Forelimb muscle (tissue), 1 donor: Measurements from ENCODE around the gene TXLNB. TPM values are rescaled to one million over a fixed set of nuclear protein-coding genes. Genes with fewer than 3 reads are reported as not detected.
"Not testable (repeated sequence)": the region's sequence is repeated elsewhere in the genome, so short reads cannot be mapped to it uniquely, and the experiment has no call there.

Source experiments
- DNase-seq: peaks from one replicate; pipeline ENCODE4 v3.0.0-alpha.2; 2013; ENCODE audit warnings: low read depth
- polyA plus RNA-seq: library from polyadenylated mRNA; unstranded; fragments of 120-200 nt; gene quantifications from one replicate; pipeline ENCODE4 v1.2.1, GENCODE V29; 2013; ENCODE audit not compliant: insufficient read length

TXLNB gene
- polyA plus RNA-seq, 1 donor: 137 TPM

GRCh38 chr6:139311831-139312230, 20.0 kb upstream of the TXLNB start:
- no peak for DNase-seq

GRCh38 chr6:139308936-139309603, 17.3 kb upstream of the TXLNB start:
- DNase-seq: no peak

DNA sequence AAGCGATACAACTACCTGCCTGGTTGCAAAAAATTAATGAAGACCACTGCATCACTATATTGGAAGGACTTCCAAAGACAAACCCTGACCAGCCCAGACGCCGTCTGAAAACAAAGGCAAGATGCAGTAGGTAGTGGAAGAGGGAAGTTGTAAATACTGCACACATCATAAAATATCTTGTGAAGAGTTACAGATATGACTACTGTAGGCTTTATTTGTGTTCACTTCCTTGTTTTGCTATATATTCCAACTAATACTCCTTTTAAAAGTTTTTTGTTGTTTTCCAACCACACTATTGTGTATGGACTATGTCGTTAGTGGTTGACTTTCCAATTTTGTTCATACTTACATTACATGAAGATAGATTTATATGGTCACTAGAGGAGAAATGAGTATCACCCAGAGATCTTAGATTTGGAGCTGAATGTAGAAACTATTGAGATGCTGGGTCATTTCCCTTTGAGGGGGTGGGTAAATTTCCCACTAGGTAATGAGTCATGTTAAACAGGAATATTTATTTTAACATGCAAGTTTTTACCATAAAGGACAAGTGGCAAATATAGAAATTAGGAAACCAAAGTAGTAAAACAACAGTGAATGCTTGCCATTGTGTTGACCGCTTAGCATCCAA, 16.6 kb upstream of the TXLNB start:
- DNase-seq: no peak

DNA sequence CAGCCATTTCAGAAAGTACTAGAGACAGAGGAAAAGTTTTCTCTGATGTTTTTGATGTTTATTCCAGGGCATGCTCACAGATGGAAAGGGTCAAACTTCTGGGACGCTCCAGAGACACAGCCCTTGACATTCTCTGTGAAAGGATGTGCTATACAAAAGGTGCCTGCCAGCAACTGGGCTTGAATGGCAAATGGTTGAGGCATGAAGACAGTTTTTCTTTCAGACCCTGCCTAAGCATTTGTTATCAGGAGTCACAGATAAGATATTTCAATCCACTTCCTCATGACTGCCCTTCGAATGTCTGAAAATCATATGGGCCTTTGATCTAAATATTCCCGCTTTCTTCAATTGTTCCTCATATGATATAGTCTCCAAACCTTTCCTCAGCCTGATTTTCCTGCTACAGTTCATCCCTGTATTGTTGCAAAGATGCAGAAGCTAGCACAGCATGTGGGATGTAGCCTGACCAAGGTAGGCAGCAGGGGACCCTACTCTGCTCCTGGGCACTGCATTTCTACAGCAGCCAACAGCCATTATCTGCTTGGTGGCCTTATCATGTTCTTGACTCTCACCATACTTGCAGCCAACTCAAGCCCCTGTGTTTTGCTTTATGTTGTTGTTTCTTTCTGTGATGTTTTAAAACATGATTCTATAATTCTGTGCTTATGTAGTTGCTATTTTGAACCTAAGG, 14.6 kb upstream of the TXLNB start:
- no peak for DNase-seq

GRCh38 chr6:139303185-139303584, 11.4 kb upstream of the TXLNB start:
- DNase-seq: no peak

GRCh38 chr6:139297921-139298320, 6.1 kb upstream of the TXLNB start:
- DNase-seq: no peak

- no peak for DNase-seq
These were observed 5.1 kb upstream of the TXLNB start for GRCh38 chr6:139296927-139297326.

- DNase-seq: no peak
These were observed 4.1 kb upstream of the TXLNB start for GRCh38 chr6:139295901-139296300.

DNA sequence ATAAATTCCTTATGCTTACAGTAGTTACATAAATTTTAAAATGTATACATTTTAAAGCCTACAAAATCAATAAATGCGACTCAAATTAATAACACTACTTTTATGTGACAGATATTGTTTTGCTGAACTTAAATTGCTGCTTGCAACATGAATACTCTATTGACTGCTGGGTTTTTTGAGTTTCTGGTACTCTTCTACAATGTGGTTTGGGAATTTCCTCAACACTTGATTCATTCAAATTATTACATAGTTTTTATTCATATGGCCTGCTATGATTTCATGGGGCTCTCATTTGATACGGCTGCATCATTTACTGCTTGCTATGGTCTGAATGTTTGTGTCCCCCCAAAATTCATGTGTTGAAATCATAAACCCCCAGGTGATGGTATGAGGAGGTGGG, 2.3 kb upstream of the TXLNB start:
- no peak for DNase-seq

DNA sequence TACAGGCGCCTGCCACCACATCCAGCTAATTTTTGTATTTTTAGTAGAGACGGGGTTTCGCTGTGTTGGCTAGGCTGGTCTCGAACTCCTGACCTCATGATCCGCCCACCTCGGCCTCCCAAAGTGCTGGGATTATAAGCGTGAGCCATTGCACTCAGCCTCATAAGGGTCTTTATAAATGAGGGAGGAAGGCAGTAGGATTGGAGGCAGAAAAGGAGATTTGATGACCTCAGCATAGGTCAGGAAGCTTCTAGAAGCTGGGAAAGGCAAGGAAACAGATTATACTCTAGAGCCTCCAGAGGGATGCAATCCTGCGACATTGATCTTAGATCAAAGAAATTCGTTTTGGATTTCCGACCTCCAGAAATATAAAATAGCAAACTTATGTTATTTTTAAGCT, 1.4 kb upstream of the TXLNB start:
- not testable (repeated sequence) for DNase-seq

- DNase-seq: peak; percentile 44
These were observed 949 bp downstream of the TXLNB start for GRCh38 chr6:139290787-139291311.

DNA sequence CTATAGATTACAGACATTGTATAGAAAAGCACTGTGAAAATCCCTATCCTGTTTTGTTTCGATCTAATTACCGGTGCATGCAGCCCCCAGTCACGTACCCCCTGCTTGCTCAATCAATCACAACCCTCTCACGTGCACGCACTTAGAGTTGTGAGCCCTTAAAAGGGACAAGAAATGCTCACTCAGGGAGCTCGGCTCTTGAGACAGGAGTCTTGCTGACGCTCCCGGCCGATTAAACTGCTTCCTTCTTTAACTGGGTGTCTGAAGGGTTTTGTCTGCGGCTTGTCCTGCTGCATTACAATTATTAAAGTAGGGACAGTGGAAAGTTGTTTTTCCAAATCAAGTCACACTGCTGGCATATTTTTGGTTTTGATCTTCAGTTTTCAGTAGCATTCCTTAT, 2.6 kb downstream of the TXLNB start:
- no peak for DNase-seq

GRCh38 chr6:139288496-139289040, 3.2 kb downstream of the TXLNB start:
- DNase-seq: no peak

- DNase-seq: no peak
These were observed 3.9 kb downstream of the TXLNB start for GRCh38 chr6:139287868-139288267.

DNA sequence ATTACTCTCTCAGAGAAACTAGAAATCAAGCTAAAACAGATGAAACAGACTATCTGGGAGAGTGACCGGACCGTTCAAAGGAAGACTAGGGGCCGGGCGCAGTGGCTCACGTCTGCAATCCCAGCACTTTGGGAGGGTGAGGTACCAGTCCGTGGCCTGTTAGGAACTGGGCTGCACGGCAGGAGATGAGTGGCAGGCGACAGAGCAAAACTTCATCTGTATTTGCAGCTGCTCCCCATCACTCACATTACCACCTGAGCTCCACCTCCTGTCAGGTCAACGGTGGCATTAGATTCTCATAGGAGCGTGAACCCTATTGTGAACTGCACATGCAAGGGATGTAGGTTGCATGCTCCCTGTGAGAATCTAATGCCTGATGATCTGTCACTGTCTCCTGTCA, 5.4 kb downstream of the TXLNB start:
- DNase-seq: not testable (repeated sequence)

DNA sequence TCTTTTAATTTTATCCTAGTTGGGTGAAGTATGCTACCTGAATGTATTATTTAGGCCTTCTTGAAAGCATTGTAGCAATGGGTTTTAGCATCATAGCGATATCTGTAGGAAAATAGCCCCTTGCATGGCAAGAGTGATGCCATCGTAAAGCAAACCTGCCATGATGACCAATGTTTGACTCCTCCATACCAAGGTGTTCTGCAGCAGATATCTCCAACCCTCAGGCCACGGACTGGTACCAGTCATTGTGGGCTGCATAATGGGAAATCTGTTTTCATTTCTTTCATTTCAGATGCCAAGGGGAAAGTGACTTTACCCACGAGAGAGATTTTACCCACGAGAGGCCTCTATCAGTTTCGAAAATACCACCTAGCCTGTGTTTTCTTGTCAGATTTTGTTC, 6.2 kb downstream of the TXLNB start:
- no peak for DNase-seq

DNA sequence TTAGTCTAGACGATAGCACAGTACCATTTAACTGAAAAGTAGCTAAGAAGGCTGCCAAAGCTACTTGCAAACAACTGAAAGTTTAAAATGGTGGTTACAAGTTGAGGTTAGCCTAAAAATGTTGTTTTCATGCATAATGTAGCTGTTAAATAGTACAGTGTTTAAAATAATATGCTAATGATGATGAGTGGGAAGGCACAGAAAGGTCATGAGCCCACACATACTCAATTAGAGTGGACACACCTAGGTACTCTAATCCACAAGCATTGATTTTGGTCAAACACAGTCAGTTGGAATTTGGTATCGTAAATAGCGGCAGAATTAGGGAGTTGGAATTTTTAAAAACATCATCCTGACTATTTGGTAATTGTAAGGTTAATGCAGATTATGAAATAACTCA, 7.0 kb downstream of the TXLNB start:
- DNase-seq: no peak

DNA sequence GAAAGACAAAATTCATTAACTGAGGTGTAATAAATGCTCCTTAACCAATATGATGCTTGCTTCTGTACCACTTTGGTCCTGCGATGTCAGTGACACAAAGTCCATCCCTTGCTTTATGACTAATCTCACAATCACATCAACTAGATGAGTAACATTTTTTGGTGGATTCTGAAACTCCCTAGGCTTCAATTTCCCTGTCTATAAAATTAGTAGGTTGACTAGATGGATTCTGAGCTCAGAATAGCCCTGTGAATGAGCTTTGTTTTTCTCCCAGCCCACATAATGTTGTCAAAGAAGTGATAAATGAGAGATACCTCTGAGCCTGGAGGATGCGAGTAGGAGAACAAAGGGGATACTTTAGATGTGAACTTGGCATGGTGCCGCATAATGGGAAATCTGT, 9.1 kb downstream of the TXLNB start:
- DNase-seq: no peak

- no peak for DNase-seq
These were observed 13.6 kb downstream of the TXLNB start for GRCh38 chr6:139278190-139278589.

DNA sequence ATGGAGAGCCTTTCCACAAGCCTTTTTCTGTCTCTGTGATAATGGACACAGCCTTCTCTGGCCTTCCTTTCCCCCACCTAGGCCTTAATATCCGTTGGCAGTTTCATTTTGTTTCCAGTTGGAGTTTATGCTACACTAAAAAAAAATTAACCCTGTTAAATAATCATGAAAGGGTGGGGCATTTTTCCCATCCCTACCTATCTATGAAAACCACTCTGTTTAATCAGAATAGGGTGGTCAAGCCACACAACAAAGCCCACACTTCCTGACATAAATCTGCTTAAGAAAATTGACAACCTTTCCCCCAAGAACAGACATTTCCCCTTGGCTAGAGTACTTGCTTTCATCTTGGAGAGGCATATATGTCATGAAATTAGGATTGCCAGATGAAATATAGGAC, 14.2 kb downstream of the TXLNB start:
- no peak for DNase-seq

DNA sequence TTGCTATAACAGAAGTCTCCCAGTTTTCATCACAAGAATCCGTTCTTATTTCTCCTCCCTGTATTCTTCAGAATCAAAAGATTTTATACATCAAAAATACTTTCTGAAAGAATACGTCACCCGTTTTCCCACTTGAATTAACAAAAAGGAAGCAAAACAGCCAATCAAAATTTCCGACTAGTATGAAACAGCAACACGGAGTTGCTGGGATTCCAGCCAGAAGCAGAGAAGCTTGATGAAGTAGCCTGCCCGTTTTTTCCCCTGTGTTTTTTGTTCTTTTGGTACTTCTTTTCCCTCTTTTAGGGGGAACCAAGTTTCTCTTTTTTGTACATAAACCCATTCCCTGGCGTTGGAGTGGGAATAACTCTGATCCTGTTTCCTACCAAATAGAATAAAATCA, 14.6 kb downstream of the TXLNB start:
- DNase-seq: no peak

DNA sequence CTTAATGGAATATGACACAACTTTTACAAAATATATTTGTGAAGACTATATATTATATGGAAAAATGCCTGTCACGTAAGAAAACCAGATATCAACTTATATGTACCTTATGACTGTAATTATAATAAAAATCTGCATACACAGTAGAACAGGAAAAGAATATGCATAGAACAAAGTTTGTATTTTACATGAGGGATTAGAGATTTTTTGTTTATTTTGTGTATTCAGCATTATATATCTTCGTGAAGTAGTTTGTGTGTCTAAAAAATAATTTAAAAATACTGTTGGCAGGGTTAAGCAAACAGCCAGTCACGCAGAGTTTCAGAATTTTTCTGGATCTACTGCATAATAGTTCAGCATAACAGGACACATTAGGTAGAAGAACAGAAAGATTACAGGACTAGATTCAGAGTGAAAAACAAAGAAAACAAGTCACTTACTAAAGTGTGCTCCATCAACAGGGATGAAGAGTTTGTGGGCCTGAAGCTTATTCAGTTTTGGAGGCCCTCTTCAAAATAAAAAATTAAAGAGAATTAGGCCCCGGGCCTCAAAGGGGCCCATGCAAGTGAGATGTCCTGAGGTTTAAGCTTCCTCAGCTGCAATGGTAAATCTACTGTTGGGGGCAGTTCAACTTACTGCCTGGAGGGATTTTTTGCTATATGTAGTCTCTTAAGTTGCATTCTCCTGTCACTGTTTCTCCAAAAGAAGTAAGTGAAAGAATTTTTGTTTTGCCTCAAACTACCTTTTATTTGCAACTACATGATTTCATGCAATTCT, 16.3 kb downstream of the TXLNB start:
- no peak for DNase-seq
